Heart left ventricle (tissue), 13 donors: ENCODE results near the gene TMEM218.

Source experiments
- CTCF ChIP-seq, 12 donors: fragments of 200-600 bp; sonication (generic) in 4 of 12; IDR thresholded peaks; one replicate each; pipeline versions ENCODE4 v1.5.0 to v1.8.0; 2018 to 2022; ENCODE audit warnings: antibody characterized with exemption in 12 of 12, mild to moderate bottlenecking in 5 of 12
- POLR2A ChIP-seq, 2 donors: fragments of 450-650 bp; IDR thresholded peaks; one replicate each; pipeline ENCODE4 v1.6.1; 2017; ENCODE audit warnings: antibody characterized with exemption in 2 of 2, mild to moderate bottlenecking in 2 of 2, moderate library complexity in 2 of 2
- donor health status: ischemic (EF 13 %, LVEDD 7.1; RV severe dilation, severe dysfunction).
- donor health status: DM: no; HTN: yes; CAD: no.
- donor health status: DM: no; HTN: no; CAD: no.
- donor health status: ischemic (EF 25% LVEDD 6.9; RV normal size, moderate dysfunction).
- donor health status: ischemic (EF 25% LVEDD 5.7; RV mildly dilated, moderate dysfunction).
- donor health status: ischemic (EF 35%, LVEDD 5.7; RV mildly dilated, moderate dysfunction).
- donor health status: nonischemic (EF 11% LVEDD 7.7; RV severe dilation, severe dysfunction).
- donor health status: DM: yes; HTN: yes; CAD: no.
- donor health status: PGD.
- donor health status: ischemic (EF 29% LVEDD 5.4; RV normal size, mild dysfunction).
- donor health status: nonischemic (EF 23%, LVEDD 6.1; RV moderate dilation, normal function).

DNA sequence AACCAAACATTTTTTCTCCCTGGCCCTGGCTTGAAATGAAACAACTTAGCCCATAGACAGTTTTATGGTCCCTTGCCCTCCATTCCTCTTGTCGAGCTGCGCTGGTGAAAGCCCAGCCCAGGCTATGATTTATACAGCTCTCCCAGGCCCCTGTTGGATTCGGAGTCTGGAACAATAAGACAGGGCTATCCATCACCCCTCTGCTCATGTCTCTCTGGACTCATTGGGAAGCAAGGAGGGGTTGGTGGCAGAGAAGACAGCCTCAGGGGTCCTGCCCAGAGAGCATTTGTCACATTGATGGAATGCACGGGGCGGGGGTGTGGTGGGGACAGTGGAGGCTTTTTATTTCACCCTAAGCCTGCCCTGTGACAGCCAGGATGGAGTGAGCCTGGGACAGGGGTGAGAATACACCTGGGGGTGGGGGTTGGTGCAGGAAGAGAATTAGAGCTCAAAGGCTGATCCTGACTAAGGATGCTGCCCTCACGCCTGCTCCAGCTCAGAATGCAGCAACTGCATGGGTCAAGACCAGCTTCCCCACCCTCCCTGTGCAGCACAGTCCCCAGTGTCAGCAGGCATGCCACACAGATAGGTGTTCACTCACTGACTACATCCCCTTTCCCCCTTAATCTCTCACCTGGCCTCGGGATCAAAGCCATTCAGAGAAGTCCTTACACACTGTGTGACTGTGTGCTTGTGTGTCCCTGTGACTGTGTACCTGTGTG lies 43.1 kb upstream of the TMEM218 start:
- TF ChIP-seq CTCF (IDR thresholded peaks at IDR 0.05) (no peak), POLR2A (IDR thresholded peaks at IDR 0.05) (no peak)
